GM21576 (cell line): ENCODE results near the gene ZSCAN25.
"Not testable (repeated sequence)": the region's sequence is repeated elsewhere in the genome, so short reads cannot be mapped to it uniquely, and the experiment has no call there.

ENCODE experiments used
- ATAC-seq: cut with Tn5 transposase; IDR thresholded peaks from one replicate; pipeline ENCODE4 v1.9.1; 2021; ENCODE audit warnings: mild to moderate bottlenecking, moderate library complexity; ENCODE audit not compliant: unreplicated experiment

The ZSCAN25 gene

DNA sequence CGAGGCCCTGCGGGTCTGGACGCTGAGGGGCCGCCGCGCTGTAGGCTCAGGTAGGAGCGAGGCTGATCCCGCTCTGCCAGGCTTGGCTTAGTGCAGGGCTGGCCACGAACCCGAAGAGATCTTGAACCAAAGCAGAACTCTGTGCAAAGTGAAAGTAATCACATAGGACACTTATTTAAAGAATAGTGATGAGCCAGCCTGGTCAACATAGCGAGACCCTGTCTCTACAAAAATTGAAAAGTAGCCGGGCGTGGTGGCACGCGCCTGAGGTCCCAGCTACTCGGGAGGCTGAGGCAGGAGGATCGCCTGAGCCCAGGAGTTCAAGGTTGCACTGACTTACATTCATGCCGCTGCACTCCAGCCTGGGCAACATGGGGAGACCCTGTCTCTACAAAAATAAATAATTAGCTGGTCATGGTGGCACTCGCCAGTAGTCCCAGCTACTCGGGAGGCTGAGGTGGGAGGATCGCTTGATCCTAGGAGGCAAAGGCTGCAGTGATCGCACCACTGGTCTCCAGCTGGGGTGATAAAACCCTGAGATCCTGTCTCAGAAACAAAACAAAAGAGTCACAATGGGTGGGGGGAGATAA lies 541 bp downstream of the ZSCAN25 start:
- no peak for ATAC-seq

DNA sequence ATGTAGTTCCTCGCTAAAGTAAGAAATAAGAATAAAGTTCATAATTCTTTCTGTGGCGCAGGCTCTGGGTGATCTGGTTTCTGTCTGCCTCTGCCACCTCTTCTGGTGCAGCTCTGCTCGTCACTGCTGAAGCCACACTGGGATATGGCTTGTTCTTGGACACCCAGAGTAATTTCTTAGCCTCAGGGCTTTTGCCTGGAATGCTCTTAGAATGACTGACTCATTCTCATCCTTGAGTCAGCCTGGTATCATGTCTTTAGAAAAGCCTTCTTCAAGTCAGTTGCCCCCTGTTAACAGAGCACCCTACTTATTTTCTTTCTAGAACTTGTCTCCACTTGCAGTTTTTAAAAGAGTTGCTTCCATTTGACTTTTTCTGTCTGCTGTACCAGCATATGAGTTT lies 2.0 kb downstream of the ZSCAN25 start:
- ATAC-seq, result no peak

DNA sequence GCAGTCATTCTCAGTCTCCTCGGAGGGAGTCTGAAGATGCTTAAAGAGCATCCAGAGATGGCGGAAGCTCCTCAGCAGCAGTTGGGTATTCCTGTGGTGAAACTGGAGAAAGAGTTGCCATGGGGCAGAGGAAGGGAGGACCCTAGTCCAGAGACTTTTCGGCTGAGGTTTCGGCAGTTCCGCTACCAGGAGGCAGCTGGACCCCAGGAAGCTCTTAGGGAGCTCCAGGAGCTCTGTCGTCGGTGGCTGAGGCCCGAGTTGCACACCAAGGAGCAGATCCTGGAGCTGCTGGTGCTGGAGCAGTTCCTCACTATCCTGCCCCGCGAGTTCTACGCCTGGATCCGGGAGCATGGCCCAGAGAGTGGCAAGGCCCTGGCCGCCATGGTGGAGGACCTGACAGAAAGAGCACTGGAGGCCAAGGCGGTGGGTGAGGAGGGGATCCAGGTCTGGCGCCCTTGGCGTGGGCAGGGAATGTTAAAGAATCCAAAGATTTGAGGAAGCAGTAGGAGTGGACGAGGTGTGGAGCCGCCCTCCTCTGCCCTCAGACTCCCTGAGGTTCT lies 2.9 kb downstream of the ZSCAN25 start:
- no peak for ATAC-seq

DNA sequence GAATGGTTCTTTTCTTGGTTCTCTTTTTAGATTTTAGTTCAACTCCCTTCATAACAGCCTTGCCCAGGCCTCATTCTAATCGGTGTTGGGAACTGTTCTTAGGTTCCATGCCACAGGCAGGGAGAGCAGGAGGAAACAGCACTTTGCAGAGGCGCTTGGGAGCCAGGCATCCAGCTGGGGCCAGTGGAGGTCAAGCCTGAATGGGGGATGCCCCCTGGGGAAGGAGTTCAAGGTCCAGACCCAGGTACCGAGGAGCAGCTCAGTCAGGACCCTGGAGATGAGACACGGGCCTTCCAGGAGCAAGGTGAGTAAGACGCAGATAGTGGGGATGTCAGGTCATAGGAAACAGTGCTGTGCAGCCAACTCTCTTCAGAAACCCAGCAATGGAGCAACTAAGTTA lies 4.5 kb downstream of the ZSCAN25 start:
- ATAC-seq, result no peak

DNA sequence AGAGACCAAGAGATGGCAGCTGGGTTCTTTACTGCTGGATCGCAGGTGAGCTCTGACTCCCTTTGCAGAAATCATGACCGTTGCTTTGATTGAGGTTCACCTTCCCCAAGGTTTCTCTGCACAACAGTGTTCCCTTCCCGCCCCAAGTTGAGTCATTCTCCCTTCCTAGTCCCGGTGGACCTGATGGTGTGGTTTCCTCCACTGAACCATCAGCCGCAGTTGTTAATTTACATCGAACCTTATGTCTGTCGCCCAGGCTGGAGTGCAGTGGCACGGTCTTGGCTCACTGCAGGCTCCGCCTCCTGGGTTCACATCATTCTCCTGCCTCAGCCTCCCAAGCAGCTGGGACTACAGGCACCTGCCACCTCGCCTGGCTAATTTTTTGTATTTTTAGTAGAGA lies 5.8 kb downstream of the ZSCAN25 start:
- ATAC-seq, result no peak

DNA sequence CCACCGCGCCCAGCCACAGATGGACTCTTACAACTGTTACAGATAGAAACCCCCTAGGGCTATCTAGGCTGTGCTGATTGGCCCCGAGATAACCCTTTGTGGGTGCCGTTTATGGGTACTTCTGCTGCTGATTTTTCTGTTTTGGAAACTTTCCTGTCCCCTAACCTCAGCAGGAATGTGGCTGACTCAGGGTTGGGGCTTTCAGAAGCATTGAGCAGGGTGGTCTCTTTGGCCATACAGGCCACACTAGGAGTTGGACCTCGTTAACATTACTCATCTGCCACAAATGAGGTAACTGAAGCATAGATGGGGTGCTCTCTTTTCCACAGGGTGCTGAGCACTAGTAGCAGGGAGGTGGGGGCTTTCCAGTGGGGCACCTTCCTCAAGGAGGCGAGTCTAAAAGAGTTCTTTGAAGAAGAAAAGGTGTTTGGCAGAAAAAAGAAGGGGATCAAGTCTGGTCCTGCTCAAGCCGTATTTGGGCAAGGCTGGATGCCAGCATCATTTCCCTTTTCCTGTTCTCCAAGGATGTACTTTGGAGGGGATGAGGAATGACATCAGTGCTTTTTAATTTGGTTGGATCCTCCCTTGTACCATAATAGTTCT lies 6.4 kb downstream of the ZSCAN25 start:
- no peak for ATAC-seq

DNA sequence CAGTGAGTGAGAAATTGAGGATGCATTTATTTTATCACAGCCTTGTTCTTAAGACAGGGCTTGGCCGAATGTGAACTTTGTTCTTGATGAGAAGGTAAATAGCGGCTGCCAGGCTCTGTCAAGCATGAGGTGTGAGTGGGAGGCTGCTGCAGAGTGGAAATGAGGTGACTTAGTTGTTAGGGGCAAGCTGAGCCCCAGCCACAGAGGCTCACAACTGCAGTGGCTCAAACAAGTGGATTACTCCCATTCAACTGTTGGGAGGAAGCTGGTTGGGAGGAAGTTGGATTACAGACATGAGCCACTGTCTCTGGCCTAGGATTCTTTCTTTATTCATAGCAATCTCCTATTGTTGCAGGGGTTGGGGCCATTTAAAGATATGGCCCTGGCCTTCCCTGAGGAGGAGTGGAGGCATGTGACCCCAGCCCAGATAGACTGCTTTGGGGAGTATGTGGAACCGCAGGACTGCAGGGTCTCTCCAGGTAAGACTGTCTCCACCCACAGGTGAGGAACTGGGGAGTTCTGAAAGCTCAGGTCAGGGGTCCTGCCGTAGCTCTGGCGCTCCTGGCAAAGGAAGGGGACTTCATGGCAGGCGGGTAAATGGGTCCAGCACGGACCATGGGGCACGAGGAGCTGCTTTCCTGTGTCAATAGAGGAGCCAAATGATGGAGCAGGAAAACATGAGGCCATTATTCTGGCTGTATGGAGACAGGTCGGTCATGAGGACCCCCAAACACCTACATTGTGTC lies 7.1 kb downstream of the ZSCAN25 start:
- ATAC-seq, result no peak

DNA sequence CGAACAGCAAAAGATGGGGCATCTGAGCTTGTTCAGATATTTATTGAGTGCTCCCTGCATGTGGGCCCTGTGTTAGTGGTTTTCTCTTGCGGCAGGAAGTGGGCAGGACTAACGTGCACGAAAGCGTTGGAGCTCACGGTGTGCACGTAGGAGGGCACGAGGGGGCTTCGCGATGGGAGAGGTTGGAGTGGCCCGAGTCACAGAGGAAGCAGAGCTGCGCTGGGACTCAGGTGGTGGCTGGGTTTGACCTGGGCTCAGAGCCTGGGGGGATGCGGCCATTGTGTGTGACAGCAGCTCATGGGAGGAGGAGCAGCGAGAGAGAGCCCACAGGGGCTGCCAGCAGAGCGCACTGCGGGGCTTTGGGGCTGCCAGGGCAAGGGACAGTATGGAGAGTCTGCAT lies 7.7 kb downstream of the ZSCAN25 start:
- no peak for ATAC-seq

DNA sequence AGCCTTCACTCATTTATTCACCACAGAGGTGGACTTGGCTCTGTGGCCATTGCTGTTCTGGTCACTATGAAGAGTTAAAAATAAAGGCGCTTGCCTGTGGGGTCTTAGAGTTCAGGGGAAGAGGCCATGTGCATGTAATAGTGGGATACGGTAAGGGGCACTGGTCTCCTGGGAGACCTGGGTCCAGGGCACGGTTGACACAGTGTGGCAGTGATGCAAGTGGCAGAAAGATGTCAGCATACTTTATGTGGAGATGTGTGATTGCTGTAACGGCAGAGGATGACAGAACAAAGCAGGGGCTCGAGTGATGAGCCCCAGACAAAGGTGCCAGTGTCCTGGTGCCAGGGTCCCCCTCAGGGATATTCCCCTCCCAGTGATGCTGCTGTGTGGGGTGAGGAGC lies 8.6 kb downstream of the ZSCAN25 start:
- ATAC-seq, result no peak

DNA sequence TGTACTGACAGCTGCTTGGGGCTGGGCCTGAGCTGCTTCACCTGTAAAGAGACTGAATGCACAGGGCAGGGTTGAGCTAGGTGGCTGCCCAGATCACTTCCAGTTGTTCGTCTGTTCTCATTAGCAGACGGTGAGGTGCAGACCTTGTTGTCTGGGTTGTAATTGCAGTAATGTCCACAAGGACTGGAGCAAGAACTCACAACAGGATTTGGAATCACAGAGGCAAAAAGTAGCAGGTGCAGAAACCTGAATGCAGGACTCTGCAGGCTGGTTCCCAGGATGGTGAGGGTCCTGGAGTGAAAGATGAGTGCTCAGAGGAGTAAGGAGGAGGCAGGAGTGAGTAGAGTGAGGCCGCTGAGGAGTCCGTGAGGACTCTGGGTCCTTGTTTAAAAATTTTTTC lies 9.2 kb downstream of the ZSCAN25 start:
- ATAC-seq, result no peak

DNA sequence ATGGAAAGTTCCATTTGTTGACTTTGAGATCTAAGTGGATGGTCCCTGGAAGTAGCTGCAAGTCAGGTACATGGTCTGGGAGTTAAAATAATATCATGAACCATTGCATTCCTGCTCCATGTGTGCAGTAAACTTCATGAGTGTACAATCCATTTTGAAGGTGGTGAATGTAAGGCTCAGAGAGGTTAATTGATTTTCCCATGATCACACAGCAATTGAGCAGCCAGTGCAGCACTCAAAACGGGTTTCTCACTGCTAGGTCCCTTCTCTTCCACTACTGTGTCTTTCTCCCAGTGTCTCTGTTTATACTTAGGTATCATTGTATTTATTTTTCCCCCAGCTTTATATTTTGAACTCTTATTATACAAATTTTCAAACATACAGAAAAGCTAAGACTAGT lies 9.9 kb downstream of the ZSCAN25 start:
- no peak for ATAC-seq

DNA sequence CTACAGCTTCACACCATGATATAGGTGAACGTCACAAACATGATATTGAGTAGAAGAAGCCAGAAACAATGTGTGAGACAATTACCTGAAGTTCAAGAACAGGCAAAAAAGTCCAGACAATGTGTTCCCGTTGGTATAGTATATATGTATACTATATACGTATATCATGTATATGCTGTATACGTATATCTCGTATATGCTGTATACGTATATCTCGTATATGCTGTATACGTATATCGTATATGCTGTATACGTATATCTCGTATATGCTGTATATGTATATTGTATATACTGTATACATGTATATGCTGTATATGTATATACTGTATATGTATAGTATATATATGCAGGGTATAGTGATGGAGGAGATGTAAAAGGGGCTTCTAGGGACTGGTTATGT lies 10.8 kb downstream of the ZSCAN25 start:
- no peak for ATAC-seq

DNA sequence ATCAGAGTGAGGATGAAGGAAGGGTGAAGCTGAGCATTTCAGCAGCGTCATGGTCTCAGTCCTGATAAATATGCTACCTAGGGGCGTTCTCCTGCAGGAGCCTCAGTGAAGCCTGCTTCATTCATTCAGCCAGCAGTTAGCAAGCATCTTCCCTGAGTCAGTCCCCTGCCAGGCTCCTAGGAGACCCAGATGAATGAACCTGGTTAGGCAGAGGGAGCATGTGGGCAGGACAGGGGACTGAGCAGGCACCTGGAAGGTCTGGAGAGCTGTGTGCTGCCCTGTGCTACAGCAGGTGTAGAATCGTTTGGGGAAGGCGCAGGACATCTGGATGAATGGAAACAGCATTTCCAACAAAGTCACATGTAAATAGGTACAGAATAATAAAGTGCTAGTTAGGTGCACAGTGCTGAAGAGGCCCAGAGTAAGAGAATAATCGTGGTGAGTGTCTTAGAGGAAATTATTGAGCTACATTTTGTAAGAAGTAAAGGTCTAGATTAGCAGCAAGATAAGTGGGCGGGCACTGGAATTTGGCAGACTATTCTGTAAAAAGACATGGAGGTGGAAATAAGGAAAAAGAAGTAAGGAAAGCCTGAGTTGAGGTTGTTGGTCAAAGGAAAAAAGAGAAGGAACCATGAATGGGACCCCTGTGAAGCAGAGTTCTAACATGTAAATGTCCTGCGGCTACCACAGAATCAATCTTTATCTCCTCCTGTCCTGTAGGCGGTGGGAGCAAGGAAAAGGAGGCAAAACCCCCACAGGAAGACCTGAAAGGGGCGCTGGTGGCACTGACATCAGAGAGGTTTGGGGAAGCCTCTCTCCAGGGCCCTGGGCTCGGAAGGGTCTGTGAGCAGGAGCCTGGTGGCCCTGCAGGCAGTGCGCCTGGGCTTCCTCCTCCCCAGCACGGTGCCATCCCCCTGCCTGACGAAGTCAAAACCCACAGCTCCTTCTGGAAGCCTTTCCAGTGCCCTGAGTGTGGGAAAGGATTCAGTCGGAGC lies 12.0 kb downstream of the ZSCAN25 start:
- no peak for ATAC-seq

DNA sequence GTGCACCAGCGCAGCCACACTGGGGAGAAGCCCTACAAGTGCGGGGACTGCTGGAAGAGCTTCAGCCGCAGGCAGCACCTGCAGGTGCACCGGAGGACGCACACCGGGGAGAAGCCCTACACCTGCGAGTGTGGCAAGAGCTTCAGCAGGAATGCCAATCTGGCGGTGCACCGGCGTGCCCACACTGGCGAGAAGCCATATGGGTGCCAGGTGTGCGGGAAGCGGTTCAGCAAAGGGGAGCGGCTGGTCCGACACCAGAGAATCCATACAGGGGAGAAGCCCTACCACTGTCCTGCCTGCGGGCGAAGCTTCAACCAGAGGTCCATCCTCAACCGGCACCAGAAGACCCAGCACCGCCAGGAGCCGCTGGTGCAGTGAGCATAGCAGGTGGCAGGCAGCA lies 12.9 kb downstream of the ZSCAN25 start:
- ATAC-seq, result no peak

DNA sequence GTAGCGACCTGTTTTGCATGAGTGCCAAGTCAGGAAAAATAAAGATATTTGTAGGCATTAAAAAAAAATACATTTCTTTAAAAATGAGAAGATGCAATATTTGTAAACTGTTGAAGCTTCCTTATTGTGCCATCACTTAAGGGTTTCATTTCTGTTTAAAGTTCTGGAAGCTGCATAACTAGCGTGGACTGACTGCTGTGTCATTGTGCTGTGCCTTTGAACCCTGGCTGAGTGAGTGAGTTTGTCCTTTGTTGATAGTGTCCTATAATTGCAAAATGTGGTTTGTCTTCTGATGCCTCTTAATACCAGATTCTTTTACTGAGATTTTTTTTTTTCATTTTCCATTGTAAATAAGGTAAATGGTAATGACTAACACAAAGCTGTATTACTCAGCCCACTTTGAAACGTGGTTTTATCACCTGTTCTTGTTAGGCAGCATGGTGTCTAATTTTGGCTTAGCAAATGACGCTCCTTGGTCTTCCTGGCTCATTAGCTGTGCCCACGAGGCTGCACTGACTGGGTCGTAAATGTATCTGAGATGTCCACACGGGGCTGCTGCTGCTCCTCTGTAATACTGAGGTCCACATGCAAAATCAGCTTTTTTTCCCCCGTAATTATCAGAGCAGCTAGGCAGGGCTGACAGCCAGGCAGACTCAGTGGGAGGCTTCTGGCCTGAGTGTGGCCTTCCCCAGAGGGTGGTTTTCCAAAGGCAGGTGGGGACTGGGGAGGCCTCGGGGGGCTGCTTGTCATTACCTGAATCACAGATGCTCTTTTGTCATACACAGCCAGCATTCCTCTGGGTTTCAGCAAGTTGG lies 14.8 kb downstream of the ZSCAN25 start:
- no peak for ATAC-seq

DNA sequence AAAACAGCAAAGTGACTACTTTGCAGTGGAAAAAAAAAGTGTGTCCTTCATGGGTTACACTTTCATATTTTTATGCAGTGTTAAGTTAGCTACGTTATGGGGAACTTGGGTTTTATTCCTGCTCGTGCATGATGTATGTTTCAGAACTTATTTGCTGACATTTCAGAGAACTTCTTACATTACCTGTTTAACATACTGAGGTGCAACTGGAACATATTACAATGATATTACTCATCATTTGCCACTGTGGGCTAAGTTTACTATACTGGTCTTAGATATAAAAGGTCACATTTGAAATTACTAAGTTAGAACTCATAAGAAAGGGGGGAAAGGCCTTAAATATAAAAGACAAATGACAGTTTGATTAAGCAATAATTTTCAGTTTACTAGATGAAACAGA lies 20.7 kb downstream of the ZSCAN25 start:
- not testable (repeated sequence) for ATAC-seq

DNA sequence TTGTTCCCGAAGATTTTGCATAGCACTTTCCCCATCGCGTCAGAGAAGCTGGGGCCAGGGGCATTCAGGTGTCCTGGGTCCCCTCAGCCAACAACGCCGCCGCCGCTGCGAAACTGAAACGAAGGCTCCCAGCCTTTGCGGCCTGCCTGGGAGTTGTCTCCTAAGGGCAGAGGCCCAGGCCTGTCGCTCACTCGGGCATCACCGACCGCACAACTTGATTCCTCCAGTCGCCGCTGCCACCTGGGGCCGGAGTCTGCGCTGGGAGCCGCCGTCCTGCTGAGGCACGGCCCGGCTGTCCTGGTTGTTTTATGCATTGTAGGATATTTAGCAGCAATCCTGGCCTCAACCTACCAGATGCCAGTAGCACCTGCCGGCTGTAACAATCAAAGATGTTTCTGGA lies 22.0 kb downstream of the ZSCAN25 start:
- ATAC-seq, result no peak

DNA sequence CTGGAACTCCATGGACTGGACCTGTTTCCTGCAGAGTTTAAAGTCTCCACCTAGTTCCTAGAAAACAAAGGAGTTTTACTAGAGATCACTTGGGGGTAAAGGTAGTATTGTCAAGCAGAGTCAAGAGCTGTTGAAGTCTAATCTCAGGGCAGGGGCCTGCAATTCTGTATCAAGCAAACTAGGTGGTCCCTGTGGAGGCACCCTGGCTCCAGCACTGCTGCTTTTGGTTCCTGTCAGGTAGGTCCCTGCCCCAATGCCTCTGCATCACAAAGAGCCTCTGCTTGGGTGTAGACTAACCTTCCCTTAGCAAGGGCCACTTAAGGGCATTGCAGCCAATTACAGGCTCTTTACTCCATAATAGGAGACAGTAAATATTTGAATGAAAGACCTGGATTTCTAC lies 22.5 kb downstream of the ZSCAN25 start:
- ATAC-seq, result no peak

DNA sequence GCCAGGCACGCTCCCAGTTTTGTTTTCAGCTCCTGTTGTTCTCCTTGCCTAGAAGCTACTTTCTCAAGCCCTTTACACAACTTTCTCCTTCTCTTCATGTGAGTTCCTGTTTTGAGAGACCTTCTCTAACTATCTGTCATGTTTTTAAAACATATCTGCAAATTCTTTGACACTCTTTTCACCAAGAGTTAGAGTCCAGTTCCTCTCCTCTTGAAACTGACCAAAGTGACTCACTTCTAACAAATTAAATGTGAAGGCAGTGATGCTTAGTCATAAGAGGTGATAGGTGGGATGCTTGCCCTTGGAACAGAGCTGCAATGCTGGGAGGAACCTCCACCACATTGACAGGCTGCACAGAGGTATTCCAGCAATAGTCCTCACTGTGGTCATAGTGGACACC lies 25.3 kb downstream of the ZSCAN25 start:
- ATAC-seq, result no peak

DNA sequence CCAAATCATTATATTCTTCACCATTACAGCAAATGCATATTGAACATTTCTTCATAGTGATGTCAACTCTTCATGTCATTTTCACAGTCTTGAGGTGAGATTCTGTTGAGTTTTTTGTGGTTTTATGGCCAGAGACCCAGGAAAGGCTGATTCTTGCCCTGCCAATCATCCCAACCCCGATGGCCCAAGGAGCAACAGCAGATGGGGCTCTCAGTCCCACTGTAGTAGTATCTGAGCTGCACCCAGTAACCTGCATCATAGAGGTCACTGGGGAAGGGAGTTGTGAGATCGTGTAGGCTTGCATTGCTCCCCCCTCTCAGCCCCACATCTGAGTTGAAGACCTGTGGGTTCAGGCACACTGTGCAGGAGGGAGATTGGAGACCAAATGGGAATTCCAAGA lies 26.7 kb downstream of the ZSCAN25 start:
- no peak for ATAC-seq
